Measurements from ENCODE around the gene PCP4.

The PCP4 gene

GRCh38 chr21:39935716-39936115 lies 68.5 kb downstream of the PCP4 start:
- no peak overlapping the region for H3K4me3 ChIP-seq
- no peak overlapping the region for H3K27ac ChIP-seq
- intact Hi-C loops (cut with DNase I; ENCODE audit: low total_unique reads), result no loop called here
- no peaks in the 10 kb centered on the region for H3K4me1 ChIP-seq
- H3K27me3 ChIP-seq, result no peaks in the 10 kb centered on the region
- no peaks in the 10 kb centered on the region for H3K9me3 ChIP-seq
- no peak for DNase-seq
- H3K36me3 ChIP-seq, result no peaks in the 10 kb centered on the region
- TF ChIP-seq CTCF (IDR thresholded peaks at IDR 0.05), result no peak

- intact Hi-C loops (cut with DNase I; ENCODE audit: low total_unique reads), result no loop called here
- no peak for TF ChIP-seq CTCF (IDR thresholded peaks at IDR 0.05)
Observed at GRCh38 chr21:39938086-39938625, 70.9 kb downstream of the PCP4 start.

GRCh38 chr21:39946199-39946598 lies 79.0 kb downstream of the PCP4 start:
- H3K4me3 ChIP-seq, result no peak overlapping the region
- no peaks in the 10 kb centered on the region for H3K27me3 ChIP-seq
- H3K9me3 ChIP-seq, result peaks cover 0 to 3% (median 0%) of the 10 kb centered on the region in 3 donors
- no peak overlapping the region for H3K27ac ChIP-seq
- H3K4me1 ChIP-seq, result no peaks in the 10 kb centered on the region
- intact Hi-C loops (cut with DNase I; ENCODE audit: low total_unique reads), result no loop called here
- no peak for TF ChIP-seq CTCF (IDR thresholded peaks at IDR 0.05)
- no peaks in the 10 kb centered on the region for H3K36me3 ChIP-seq
- DNase-seq, result no peak

More at GRCh38 chr21:39938086-39938625, 70.9 kb downstream of the PCP4 start:
- no peak for DNase-seq
- H3K36me3 ChIP-seq, result no peaks in the 10 kb centered on the region
- no peak overlapping the region for H3K27ac ChIP-seq
- H3K4me3 ChIP-seq, result no peak overlapping the region
- no peaks in the 10 kb centered on the region for H3K4me1 ChIP-seq
- no peaks in the 10 kb centered on the region for H3K9me3 ChIP-seq
- H3K27me3 ChIP-seq, result no peaks in the 10 kb centered on the region

GRCh38 chr21:39947031-39947430 lies 79.8 kb downstream of the PCP4 start:
- DNase-seq, result no peak
- Histone ChIP-seq H3K4me1 (no peaks in the 10 kb centered on the region), H3K27ac (no peak overlapping the region), H3K36me3 (no peaks in the 10 kb centered on the region), H3K4me3 (no peak overlapping the region), H3K27me3 (peaks cover 0 to 3% of the 10 kb centered on the region in 2 donors), H3K9me3 (peaks cover 0 to 3% (median 0%) of the 10 kb centered on the region in 3 donors)
- intact Hi-C loops (cut with DNase I; ENCODE audit: low total_unique reads), result no loop called here
- TF ChIP-seq CTCF (IDR thresholded peaks at IDR 0.05), result no peak

- no peaks in the 10 kb centered on the region for H3K4me1 ChIP-seq
- no peak for TF ChIP-seq CTCF (IDR thresholded peaks at IDR 0.05)
- DNase-seq, result no peak
- H3K27me3 ChIP-seq, result peaks cover 0 to 5% of the 10 kb centered on the region in 2 donors
- intact Hi-C loops (cut with DNase I; ENCODE audit: low total_unique reads), result no loop called here
- no peaks in the 10 kb centered on the region for H3K9me3 ChIP-seq
- H3K36me3 ChIP-seq, result no peaks in the 10 kb centered on the region
- H3K4me3 ChIP-seq, result no peak overlapping the region
- H3K27ac ChIP-seq, result no peak overlapping the region
Observed at GRCh38 chr21:39951183-39952101, 84.2 kb downstream of the PCP4 start.
